NCI-H526 treated with DMSO at 0.1 percent for 48 hours (cell line): ENCODE results near the gene EPB41L5.
"Not testable (repeated sequence)": the region's sequence is repeated elsewhere in the genome, so short reads cannot be mapped to it uniquely, and the experiment has no call there.

Experiments
- DNase-seq: peaks from one replicate; lab custom pipeline; 2025; lab: John Stamatoyannopoulos, UW

The EPB41L5 gene

DNA sequence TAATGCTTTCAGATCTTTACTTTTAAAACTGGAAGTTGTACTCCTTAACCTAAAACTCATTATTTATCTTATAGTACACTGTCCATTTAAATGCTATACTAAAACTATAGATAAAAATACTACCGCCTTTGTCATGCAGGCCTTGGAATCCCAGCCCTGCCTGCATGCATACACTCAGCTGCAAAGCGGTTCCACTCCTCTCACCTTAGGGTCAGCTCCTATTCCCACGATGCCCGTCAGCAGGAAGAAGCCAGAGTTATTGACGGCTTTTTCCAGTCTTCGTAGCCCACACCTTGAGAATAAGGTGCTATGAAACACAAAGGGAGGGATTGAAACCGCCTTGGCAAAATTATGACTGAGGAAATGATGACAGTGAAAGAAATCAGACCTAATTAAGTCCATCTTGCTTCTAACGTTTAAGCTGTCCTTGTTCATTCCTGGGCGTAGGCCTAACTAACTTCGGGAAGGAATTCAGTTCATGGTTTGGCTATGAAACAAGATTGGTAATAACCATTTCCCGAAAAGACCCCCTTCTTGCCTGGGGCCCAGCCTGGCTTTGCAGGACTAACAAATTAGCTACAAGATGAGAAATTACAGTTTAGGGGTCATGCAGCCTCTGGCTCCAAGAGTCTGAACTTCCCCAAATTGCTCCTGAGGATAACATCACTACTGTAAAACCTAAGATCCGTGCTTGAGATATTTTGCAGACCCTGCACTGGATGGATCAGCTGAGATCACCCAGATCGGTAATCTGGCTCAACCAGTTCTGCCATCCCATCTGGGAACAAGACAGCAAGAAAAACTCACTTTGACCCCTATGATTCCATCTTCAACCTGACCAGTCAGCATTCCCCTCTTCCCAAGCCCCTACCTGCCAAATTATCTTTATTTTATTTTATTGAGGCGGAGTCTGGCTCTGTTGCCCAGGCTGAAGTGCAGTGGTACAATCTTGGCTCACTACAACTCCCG is 17.1 kb downstream of the EPB41L5 start:
- DNase-seq, result no peak

DNA sequence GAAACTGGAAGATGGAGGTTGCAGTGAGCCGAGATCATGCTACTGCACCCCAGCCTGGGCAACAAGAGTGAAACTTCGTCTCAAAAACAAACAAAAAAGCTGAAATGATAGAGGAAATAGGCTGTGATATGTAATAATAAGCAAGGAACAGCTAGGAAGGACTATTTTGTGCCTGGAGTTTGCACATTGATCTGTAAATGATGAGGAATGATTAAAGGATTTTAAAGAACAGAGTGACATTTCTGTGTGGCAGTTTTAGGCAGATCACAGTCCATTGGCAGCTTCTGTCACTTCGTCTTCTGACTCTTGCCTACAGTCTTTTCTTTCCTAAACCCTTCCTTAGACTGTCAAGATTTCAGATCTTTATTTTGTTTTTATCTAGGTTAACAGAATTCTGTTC is 19.4 kb downstream of the EPB41L5 start:
- no peak for DNase-seq

DNA sequence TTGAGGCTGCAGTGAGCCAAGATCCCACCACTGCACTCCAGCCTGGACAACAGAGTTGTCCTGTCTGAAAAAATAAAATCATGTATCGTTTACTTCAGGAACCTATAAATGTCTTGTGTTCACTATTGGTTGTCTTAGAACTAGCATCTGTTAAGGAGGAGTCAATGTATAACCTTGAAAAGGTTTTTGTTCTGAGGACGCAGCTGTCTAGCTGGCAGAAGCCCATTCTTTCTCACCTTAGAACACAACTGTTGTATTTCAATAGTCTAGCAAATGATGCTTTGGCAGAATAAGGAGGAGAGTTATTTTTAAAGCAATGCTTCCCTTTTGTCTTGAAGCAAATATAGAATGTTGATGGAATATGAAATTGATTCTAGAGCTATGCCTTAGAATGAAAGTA is 21.1 kb downstream of the EPB41L5 start:
- no peak for DNase-seq

DNA sequence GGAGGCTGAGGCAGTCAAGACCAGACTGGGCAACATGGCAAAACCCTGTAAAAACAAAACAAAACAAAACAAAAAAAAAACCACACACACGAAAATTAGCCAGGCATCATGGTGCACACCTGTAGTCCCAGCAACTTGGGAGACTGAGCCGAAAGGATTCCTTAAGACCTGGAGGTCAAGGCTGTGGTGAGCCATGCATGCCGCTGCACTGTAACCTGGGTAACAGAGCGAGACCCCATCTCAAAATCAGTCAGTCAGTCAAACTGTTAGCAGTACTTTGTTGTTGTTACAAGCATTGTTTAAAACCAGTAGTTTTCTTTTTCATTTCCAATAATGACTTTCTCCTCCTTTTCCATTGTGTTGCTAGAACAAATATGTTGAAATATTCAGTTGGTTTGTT is 21.7 kb downstream of the EPB41L5 start:
- DNase-seq, result no peak

DNA sequence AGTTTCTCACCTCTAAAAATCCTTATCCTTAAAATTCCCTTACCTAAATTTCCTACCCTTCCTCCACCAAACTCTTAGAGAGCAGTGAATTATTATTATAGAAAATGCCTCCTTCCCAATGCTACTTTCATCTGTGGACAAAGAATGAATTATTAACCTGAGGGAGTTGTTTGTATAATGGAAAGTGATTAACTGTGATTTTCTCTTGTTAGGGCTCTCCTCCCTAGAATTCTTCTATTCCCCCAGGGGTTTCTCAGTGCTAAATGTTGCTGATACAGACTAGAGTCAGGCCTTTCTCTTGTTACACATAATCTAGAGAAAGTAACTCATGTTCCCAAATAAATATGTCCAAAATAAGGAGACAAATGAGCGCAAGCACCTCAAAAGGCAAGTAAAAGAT is 23.3 kb downstream of the EPB41L5 start:
- no peak for DNase-seq

DNA sequence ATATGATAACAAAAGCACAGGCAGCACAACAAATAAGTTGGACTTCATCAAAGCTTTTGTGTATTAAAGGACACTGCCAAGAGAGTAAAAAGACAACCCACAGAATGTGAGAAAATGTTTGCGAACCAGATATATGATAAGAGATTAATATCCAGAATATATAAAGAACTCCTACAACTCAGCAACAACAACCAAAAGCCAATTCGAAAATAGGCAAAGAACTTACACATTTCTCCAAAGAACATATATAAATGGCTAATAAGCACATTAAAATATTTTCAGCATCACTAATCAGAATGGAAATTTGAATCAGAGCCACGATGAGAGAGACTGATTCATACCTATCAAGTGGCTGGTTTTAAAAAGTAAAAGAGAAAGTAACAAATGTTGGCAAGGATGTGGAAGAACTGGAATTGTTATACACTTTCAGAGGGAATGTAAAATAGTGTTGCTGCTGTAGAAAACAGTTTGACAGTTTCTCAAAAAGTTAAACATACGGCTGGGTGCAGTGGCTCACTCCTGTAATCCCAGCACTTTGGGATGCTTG is 25.2 kb downstream of the EPB41L5 start:
- DNase-seq, result no peak

DNA sequence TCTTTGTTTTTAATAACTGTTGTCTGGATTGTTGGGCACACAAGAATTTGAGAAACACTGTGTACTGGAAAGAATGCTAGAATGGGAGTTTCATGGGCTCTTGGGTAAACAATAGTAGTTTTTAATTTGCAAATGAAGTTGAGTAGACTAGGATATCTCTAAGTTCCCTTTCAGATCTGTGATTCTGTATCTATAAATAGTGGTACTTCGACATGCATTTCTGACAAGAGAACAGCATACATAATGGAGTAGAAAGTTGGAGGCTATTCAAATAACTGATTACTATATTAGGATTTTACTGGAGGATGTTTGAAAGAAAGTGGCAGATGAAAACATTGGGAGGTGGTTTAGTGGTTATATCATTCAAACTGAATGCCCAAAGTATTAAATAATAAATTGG is 29.5 kb downstream of the EPB41L5 start:
- no peak for DNase-seq

DNA sequence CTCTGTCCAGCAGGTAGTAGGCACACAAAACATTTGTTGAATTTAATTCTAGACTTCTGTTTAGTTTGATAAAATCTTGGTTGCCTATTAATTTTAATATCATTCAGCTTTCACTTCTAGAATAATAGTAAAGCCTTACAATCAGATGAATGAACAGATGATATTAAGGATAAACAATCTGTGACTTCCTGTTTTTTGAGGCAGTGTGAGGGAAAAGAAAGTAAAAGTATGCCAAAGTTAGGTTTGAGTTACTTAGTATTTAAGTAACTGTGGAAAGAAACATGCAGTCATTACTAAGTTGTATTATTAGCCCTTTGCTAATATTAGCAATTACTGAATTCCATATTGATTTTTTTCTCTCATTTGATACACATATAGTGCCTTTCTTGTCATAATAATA is 31.5 kb downstream of the EPB41L5 start:
- no peak for DNase-seq

DNA sequence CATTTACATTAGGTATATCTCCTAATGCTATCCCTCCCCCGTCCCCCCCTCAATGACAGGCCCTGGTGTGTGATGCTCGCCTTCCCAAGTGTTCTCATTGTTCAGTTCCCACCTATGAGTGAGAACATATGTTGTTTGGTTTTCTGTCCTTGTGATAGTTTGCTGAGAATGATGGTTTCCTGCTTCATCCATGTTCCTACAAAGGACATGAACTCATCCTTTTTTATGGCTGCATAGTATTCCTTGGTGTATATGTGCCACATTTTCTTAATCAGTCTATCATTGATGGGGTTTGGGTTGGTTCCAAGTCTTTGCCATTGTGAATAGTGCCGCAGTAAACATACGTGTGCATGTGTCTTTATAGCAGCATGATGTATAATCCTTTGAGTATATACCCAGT is 32.9 kb downstream of the EPB41L5 start:
- DNase-seq, result not testable (repeated sequence)

DNA sequence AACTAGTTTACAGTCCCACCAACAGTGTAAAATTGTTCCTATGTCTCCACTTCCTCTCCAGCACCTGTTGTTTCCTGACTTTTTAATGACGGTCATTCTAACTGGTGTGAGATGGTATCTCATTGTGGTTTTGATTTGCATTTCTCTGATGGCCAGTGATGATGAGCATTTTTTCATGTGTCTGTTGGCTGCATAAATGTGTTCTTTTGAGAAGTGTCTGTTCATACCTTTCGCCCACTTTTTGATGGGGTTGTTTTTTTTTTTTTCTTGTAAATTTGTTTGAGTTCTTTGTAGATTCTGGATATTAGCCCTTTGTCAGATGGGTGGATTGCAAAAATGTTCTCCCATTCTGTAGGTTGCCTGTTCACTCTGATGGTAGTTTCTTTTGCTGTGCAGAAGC is 33.4 kb downstream of the EPB41L5 start:
- not testable (repeated sequence) for DNase-seq

DNA sequence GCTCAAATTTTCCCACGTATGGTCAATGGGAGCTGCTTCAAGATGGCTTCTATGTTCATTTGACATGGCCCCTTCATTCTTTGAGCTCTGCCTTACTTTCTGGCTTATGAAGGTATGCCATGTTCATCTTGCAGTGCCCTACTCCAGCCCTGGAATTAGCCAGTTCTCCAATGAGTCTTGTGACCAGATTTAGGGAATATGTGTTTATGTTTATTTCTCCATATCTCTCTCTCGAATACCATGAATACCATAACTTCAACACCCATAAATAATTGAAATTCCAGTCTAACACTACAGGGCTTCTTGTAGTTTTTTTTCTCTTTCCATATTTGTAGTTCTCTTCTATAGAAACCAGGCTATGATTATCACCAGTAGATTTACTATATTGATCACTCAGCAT is 39.7 kb downstream of the EPB41L5 start:
- DNase-seq, result no peak

DNA sequence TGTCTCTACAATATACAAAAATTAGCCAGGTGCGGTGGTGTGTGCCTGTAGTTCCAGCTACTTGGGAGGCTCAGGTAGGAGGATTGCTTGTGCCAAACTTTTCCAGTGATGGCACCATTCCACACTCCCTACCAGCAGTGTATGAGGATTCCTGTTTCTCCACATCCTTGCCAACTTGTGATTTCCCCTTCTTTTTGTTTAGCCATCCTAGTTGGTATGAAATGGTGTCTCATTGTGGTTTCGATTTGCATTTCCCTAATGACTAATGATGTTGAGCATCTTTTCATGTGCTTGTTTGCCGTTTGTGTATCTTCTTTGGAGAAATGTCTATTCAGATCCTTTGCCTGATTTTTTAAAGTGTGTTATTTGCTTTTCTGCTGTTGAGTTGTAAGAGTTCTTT is 41.0 kb downstream of the EPB41L5 start:
- DNase-seq, result no peak

DNA sequence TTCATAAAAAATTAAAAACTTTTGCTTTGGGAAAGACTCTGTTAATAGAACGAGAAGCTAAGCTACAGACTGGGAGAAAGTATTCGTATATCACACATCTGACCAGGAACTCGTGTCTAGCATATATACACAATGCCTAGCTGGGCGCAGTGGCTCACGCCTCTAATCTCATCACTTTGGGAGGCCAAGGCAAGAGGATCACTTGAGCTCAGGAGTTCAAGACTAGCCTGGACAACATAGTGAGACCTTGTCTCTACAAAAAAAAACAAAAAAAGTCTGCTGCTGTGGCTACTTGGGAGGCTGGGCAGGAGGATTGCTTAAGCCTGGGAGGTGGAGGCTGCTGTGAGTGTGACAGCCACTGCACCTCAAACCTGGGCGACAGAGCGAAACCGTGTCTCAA is 46.6 kb downstream of the EPB41L5 start:
- DNase-seq, result no peak

DNA sequence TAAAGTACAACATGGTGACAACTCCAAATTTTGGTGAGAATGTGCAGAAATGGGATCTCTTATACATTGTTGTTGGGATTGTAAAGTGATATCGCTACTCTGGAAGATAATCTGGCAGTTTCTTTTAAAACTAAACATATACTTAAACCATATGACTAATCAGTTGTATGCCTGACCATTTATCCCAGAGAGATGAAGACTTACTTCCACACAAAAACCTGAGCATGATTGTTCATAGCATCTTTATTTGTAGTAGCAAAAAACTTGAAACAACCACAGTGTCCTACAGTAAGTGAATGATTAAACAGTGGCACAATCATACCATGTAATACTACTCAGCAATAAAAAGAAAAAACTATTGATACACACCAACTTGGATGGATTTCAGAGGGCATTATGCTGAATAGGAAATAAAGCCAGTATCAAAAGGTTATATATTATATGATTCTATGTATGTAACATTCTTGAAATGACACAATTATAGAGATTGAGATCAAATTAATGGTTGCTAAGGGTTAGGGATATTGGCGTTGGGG is 47.3 kb downstream of the EPB41L5 start:
- DNase-seq, result no peak

DNA sequence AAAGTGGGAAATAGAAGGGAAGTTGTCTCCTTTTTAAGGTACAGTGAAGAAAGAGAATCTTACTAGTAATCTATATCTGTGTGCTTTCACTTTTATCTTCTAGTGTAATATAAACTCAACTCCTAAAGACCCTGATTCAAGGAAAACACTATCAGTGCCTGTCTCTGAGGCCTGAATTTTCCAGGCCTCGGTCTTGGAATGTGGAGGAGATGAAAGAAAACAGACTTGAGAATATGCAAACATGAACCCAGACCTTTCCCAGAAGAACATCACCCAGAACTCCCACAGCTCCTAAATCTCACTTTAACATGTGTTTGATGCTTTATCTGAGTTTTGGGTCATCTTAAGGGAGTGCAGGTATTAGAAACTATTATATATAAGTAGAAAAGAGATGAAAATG is 51.8 kb downstream of the EPB41L5 start:
- DNase-seq, result no peak

DNA sequence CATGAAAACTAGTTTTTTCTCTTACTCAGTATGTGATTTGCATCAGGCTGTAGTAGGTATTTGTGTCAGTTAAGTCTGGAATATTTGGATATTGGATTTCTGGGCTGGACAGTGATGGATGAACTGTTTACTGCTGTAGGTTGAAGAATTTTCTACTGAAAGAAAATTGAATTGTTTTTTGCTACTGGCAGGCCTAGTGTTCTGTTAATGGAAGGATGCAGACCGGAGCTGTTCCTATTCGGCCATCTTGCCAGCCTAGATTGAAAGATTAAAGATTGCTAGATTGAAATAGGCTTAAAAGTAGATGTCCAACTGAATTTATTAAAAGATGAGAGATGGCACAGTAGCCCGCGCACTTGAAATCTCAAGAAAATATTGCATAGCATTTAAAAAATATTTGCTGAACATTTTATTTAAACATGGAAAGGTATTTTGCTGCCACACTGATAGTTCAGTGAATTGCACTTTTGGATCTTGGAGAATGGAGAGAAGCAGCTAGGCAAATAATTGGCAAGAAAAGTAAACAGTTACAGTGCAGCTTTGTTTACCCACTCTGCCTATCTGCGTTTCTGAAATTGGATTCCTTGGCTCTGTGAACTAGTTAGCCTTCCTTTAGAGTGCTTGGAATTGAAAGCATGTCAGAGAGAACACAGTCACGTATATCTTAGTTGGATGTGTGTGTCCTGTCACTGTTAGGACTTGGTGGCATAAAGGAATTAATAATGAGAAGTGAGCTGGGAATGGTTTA is 54.1 kb downstream of the EPB41L5 start:
- peak; percentile 94 for DNase-seq

DNA sequence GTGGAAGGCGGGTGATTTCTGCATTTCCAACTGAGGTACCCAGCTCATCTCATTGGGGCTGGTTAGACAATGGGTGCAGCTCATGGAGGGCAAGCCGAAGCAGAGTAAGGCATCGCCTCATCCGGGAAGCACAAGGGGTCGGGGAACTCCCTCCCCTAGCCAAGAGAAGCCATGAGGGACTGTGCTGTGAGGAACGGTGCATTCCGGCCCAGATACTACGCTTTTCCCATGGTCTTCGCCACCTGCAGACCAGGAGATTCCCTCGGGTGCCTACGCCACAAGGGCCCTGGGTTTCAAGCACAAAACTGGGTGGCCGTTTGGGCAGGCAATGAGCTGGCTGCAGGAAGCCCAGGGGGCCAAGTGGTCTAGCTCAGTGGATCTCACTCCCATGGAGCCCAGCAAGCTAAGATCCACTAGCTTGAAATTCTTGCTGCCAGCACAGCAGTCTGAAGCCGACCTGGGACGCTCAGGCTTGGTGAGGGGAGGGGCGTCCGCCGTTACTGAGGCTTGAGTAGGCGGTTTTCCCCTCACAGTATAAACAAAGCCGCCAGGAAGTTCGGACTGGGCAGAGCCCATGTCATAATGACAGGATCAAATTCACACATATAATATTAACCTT is 55.3 kb downstream of the EPB41L5 start:
- DNase-seq, result not testable (repeated sequence)

DNA sequence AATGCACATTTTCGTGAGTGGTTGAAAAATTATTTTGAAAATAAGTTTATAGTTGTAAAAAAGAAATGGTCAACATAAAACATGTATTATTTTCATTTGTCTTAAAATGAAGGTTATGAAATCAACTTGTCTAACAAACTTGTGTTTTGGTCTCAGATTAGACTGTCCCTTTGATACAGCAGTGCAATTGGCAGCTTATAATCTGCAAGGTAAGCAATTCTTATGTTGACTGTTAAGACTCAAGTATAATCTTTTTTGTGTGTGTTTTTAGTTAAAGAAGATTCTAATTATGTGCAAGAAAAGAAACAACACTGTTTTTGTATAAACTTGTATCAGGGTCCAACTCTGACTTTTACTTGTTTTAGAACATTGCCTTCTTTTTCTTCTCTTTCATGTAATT is 62.7 kb downstream of the EPB41L5 start:
- no peak for DNase-seq

DNA sequence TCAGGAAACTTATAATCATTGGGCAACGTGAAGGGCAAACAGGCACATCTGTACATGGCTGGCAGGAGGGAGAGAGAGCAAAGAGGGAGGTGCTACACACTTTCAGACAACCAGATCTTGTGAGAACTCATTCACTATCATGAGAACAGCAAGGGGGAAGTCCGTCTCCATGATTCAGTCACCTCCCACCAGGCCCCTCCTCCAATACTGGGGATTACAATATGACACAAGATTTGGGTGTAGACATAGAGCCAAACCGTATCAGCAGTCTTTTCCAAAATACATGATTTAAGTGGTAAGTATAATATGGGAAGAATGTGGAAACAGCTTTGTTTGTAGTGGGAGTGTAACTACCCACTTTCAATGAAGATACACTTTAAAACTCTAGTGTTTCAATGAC is 65.0 kb downstream of the EPB41L5 start:
- DNase-seq, result no peak

DNA sequence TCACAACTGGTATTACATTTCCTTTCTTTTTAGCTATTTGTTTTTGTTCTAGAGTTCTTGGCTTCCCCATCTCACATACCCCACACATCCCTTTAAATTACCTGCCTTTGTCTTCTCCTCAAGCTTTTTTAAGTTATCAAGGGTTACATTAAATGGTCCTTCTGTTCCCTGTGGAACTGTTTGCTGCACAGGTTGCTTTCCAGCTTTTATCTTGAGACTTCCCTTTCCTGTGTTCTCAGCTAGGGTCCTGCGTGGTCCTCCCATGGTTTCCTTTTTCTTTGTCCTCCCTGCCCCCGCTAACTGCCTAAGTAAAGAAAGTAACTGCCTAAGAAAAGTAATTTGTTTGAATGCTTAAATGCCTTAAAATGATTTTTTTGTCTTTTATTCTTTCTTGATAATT is 66.8 kb downstream of the EPB41L5 start:
- DNase-seq, result no peak

DNA sequence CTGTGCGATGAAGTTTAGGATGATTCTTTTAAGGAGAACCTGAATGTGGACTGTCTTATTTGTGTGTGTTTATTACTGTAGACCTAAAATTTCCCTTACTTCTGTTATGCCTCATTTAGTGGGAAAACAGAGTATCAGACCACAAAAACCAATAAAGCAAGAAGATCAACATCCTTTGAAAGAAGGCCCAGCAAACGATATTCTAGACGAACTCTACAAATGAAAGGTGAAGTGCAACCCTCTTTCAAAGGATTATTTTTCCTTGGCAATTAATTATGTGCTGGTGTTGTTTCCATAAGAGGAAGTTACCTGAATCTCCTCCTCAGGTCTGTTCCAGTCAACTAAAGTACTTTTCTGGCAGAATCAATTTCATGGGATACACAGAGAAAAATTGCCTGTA is 78.6 kb downstream of the EPB41L5 start:
- no peak for DNase-seq

DNA sequence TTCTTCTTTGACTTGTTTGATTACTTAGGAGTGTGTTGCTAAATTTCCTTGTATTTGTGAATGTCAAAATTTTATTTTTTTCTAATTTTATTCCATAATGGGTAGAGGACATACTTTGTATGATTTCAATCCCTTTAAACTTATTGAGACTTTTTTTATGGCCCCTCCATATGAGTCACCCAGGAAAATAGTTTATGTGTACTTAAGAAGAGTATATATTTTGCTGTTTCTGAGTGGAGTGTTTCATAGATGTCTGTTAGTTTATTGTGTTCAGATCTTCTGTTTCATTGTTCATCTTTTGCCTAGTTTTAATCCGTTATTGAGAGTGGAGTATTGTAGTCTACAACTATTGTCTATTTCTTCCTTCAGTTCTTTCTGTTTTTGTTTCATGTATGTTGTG is 81.9 kb downstream of the EPB41L5 start:
- DNase-seq, result no peak
